Non-pigmented ciliary epithelial cell (primary cell): ENCODE data around the gene SLC7A7.
"Not testable (repeated sequence)": the region's sequence is repeated elsewhere in the genome, so short reads cannot be mapped to it uniquely, and the experiment has no call there.

Experiments
- DNase-seq: peaks from one replicate; pipeline ENCODE4 v3.0.0-alpha.2; 2010; ENCODE audit warnings: low read depth

Gene SLC7A7

GRCh38 chr14:22791301-22791700, 23.9 kb downstream of the SLC7A7 start:
- DNase-seq: no peak

- DNase-seq: no peak
Observed at GRCh38 chr14:22786685-22787084, 28.6 kb downstream of the SLC7A7 start.

- DNase-seq: no peak
Observed at GRCh38 chr14:22781301-22781991, 33.8 kb downstream of the SLC7A7 start.

GRCh38 chr14:22780941-22781300, 34.3 kb downstream of the SLC7A7 start:
- DNase-seq: no peak

- DNase-seq: no peak
Observed at GRCh38 chr14:22780105-22780679, 35.0 kb downstream of the SLC7A7 start.

GRCh38 chr14:22778084-22778483, 37.2 kb downstream of the SLC7A7 start:
- no peak for DNase-seq

- not testable (repeated sequence) for DNase-seq
Observed at GRCh38 chr14:22776849-22777248, 38.4 kb downstream of the SLC7A7 start.

- no peak for DNase-seq
Observed at GRCh38 chr14:22776215-22776614, 39.0 kb downstream of the SLC7A7 start.

- no peak for DNase-seq
Observed at GRCh38 chr14:22774011-22774706, 41.1 kb downstream of the SLC7A7 start.

GRCh38 chr14:22773162-22774010, 41.8 kb downstream of the SLC7A7 start:
- DNase-seq: no peak

- DNase-seq: no peak
Observed at GRCh38 chr14:22772725-22773124, 42.5 kb downstream of the SLC7A7 start.

GRCh38 chr14:22770481-22771187, 44.6 kb downstream of the SLC7A7 start:
- DNase-seq: no peak

GRCh38 chr14:22769369-22769768, 45.9 kb downstream of the SLC7A7 start:
- DNase-seq: no peak

- DNase-seq: no peak
Observed at GRCh38 chr14:22768947-22769346, 46.3 kb downstream of the SLC7A7 start.

- DNase-seq: no peak
Observed at GRCh38 chr14:22767323-22767589, 48.0 kb downstream of the SLC7A7 start.

GRCh38 chr14:22766457-22767322, 48.5 kb downstream of the SLC7A7 start, which contains the start of gene OXA1L:
TSS of gene OXA1L (plus strand) at chr14:22766688. CDS start at chr14:22766702, 14 bp downstream.
- DNase-seq: peak; percentile 85

GRCh38 chr14:22764382-22764781, 50.9 kb downstream of the SLC7A7 start:
- DNase-seq: no peak

- no peak for DNase-seq
Observed at GRCh38 chr14:22761734-22762133, 53.5 kb downstream of the SLC7A7 start.

- DNase-seq: not testable (repeated sequence)
Observed at GRCh38 chr14:22757972-22758650, 57.1 kb downstream of the SLC7A7 start.

- no peak for DNase-seq
Observed at GRCh38 chr14:22753586-22753985, 61.6 kb downstream of the SLC7A7 start.
